Measurements from ENCODE around the gene OR1F1. TPM values are rescaled to one million over a fixed set of nuclear protein-coding genes. Genes with fewer than 3 reads are reported as not detected.

Gene OR1F1
- total RNA-seq, 6 experiments from 2014 or later, result not detected

GRCh38 chr16:3143189-3143588 is 44.8 kb upstream of the OR1F1 start:
- Histone ChIP-seq H3K27ac (peak overlapping the region in 2 of 3 donors; percentile 92 to 98), H3K9me3 (no peaks in the 10 kb centered on the region), H3K4me3 (no peak overlapping the region), H3K36me3 (peaks cover 0 to 6% (median 0%) of the 10 kb centered on the region in 4 donors), H3K27me3 (no peaks in the 10 kb centered on the region), H3K4me1 (peaks cover 0 to 20% (median 7%) of the 10 kb centered on the region in 4 donors)
- ATAC-seq (no peak), DNase-seq (peak in 1 of 3 donors; percentile 45)
- TF ChIP-seq CTCF (IDR thresholded peaks at IDR 0.05) (no peak), POLR2A (IDR thresholded peaks at IDR 0.05) (no peak)
- intact Hi-C loops (cut with DNase I), result no loop called here
- WGBS (ENCODE audit: insufficient coverage, low coverage, low lambda C conversion rate, missing lambda C conversion rate), result no CpG with 5 or more reads among the region's 11 CpGs

- H3K27ac ChIP-seq, result peak overlapping the region in 2 of 3 donors; percentile 92 to 98
- peaks cover 0 to 20% (median 7%) of the 10 kb centered on the region in 4 donors for H3K4me1 ChIP-seq
- intact Hi-C loops (cut with DNase I), result no loop called here
- H3K36me3 ChIP-seq, result peaks cover 0 to under 1% (median 0%) of the 10 kb centered on the region in 4 donors
- ATAC-seq (peak; percentile 87 to 93 (median 92)), DNase-seq (peak; percentile 70 to 96 (median 93))
- H3K27me3 ChIP-seq, result no peaks in the 10 kb centered on the region
- 24% methylated on average over 7 of the region's 23 CpGs for WGBS (ENCODE audit: insufficient coverage, low coverage, low lambda C conversion rate, missing lambda C conversion rate)
- peak; percentile 36 for TF ChIP-seq POLR2A (IDR thresholded peaks at IDR 0.05)
- TF ChIP-seq CTCF (IDR thresholded peaks at IDR 0.05), result no peak
- no peaks in the 10 kb centered on the region for H3K9me3 ChIP-seq
- peak overlapping the region in 1 of 3 donors; percentile 14 for H3K4me3 ChIP-seq
Observed at GRCh38 chr16:3143598-3144320, 44.2 kb upstream of the OR1F1 start.

GRCh38 chr16:3144321-3144983 is 43.6 kb upstream of the OR1F1 start:
- TF ChIP-seq POLR2A (IDR thresholded peaks at IDR 0.05), result no peak
- TF ChIP-seq CTCF (IDR thresholded peaks at IDR 0.05), result no peak
- WGBS (ENCODE audit: insufficient coverage, low coverage, low lambda C conversion rate, missing lambda C conversion rate), result 43% methylated on average over 2 of the region's 18 CpGs
- Histone ChIP-seq H3K9me3 (no peaks in the 10 kb centered on the region), H3K36me3 (no peaks in the 10 kb centered on the region), H3K4me1 (peaks cover 0 to 20% (median 7%) of the 10 kb centered on the region in 4 donors), H3K4me3 (peak overlapping the region in 1 of 3 donors; percentile 14), H3K27me3 (no peaks in the 10 kb centered on the region), H3K27ac (peak overlapping the region in 2 of 3 donors; percentile 92 to 98)
- intact Hi-C loops (cut with DNase I), result no loop called here
- no peak for ATAC-seq
- no peak for DNase-seq

- peak in 1 of 3 donors; percentile 43 for DNase-seq
- TF ChIP-seq POLR2A (IDR thresholded peaks at IDR 0.05) (no peak), CTCF (IDR thresholded peaks at IDR 0.05) (no peak)
- H3K4me3 ChIP-seq, result no peak overlapping the region
Observed at GRCh38 chr16:3145151-3145550, 42.9 kb upstream of the OR1F1 start.

More at GRCh38 chr16:3145151-3145550, 42.9 kb upstream of the OR1F1 start:
- 92% methylated on average over 4 of the region's 10 CpGs for WGBS (ENCODE audit: insufficient coverage, low coverage, low lambda C conversion rate, missing lambda C conversion rate)
- no peaks in the 10 kb centered on the region for H3K36me3 ChIP-seq
- no peaks in the 10 kb centered on the region for H3K27me3 ChIP-seq
- H3K27ac ChIP-seq, result no peak overlapping the region
- intact Hi-C loops (cut with DNase I), result no loop called here
- ATAC-seq, result no peak
- no peaks in the 10 kb centered on the region for H3K9me3 ChIP-seq
- H3K4me1 ChIP-seq, result peaks cover 0 to 23% (median 7%) of the 10 kb centered on the region in 4 donors
